ENCODE measurements around the gene CBR1.

Gene CBR1

GRCh38 chr21:36115138-36115730, 45.4 kb downstream of the CBR1 start:
- DNase-seq (ENCODE audit: low read depth in 3 of 3) = no peak

DNA sequence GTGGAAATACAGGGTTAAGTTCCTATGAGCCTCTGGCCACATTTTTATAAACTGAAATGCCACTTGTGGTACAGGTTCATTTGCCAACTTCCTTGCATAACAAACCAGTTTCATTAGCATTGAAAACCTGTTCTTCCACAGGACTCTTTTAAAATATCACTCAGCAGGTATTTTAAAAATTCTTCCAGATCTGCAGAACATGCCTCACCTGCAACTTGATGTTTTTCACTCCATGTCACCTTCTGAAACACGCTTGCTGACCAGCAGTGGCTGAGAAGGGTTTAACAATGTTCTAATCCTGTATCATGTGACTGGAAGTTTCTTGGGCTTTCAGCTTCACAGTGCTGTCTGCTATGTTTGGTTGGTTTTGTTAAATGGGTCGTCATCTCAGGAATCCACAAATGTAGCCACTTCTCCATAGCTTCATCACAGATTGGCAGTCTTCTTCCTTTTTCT, 47.5 kb downstream of the CBR1 start:
- no peak for DNase-seq (ENCODE audit: low read depth in 3 of 3)

DNA sequence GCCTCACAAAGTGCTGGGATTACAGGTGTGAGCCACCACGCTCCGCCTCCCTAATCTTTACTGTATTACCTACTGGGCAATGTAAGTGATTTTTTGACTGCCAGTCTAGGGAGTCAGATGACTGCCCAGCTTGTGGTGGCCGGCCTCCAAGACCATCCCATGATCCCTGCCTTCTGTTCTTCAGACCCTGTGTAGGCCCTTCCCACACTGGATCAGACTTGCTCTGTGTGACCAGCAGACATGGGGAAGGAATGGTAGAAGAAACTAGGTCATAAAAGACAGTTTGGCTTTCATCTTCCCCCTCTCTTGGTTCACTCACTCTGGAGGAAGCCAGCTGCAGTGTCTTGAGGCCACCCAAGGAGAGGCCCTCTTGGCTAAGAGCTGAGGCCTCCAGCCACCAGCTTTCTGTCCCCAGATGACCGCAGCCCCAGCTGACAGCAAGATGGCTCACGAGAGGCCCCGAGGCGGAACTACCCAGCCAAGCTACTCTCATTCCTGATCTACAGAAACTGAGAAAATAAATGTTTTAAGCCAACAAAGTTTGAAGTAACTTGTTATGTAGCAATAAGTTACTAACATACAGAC, 50.6 kb downstream of the CBR1 start:
- DNase-seq (ENCODE audit: low read depth in 3 of 3) = no peak

All from stimulated activated CD4-positive, alpha-beta T cell treated with anti-CD3 and anti-CD28 coated beads, TNF-alpha, amount 100 ng/mL, for 24 hours (primary cell).